Thymus (tissue), 11 donors: ENCODE data around the gene TMSB4X. TPM values are rescaled to one million over a fixed set of nuclear protein-coding genes. Genes with fewer than 3 reads are reported as not detected.

Source experiments
- DNase-seq, 9 donors: peaks; one replicate each; pipeline ENCODE4 v3.0.0-alpha.2; 2013; ENCODE audit warnings: low spot score in 9 of 9, low read depth in 6 of 9, missing footprints in 1 of 9
- H3K27ac ChIP-seq, 2 donors: one replicate each; pipeline ENCODE4 v1.5.1; 2013; ENCODE audit warnings: control low read depth in 1 of 2, low read depth in 1 of 2, low read length in 1 of 2, mild to moderate bottlenecking in 1 of 2, moderate library complexity in 1 of 2
- H3K27me3 ChIP-seq, 2 donors: one replicate each; pipeline ENCODE4 v1.5.1; 2013; ENCODE audit warnings: low read length in 1 of 2; ENCODE audit not compliant: control insufficient read depth in 2 of 2, insufficient read depth in 1 of 2
- H3K36me3 ChIP-seq, 2 donors: one replicate each; pipeline ENCODE4 v1.5.1; 2013; ENCODE audit warnings: low read length in 1 of 2, mild to moderate bottlenecking in 1 of 2, moderate library complexity in 1 of 2; ENCODE audit not compliant: control insufficient read depth in 2 of 2, insufficient read depth in 2 of 2
- H3K4me1 ChIP-seq, 2 donors: one replicate each; pipeline ENCODE4 v1.5.1; 2013; ENCODE audit warnings: low read length in 2 of 2; ENCODE audit not compliant: control insufficient read depth in 2 of 2, insufficient read depth in 2 of 2
- H3K4me3 ChIP-seq, 2 donors: one replicate each; pipeline ENCODE4 v1.5.1; 2013; ENCODE audit warnings: low read length in 2 of 2, control low read depth in 1 of 2, mild to moderate bottlenecking in 1 of 2
- H3K9me3 ChIP-seq, 2 donors: one replicate each; pipeline ENCODE4 v1.5.1; 2013; ENCODE audit warnings: low read length in 1 of 2, mild to moderate bottlenecking in 1 of 2; ENCODE audit not compliant: control insufficient read depth in 2 of 2, insufficient read depth in 1 of 2
- WGBS: extraction: QIAGEN DNeasy Blood & Tissue Kit; methylation state at CpG from one replicate; pipeline ENCODE4 v1.1.7; 2013; 5-methylcytosine and 5-hydroxymethylcytosine counted together
- polyA plus RNA-seq: library from polyadenylated mRNA; stranded (reverse); fragments of 200-250 nt; gene quantifications from one replicate; pipeline ENCODE4 v1.2.3, GENCODE V29; 2013
- total RNA-seq: library from RNA; stranded (reverse); fragments of 120-200 nt; gene quantifications from one replicate; pipeline ENCODE4 v1.2.4, GENCODE V29; 2013
- donor health status: healthy.

The TMSB4X gene
- total and polyA plus RNA-seq, 2 donors, result 7,715 to 12,473 TPM

DNA sequence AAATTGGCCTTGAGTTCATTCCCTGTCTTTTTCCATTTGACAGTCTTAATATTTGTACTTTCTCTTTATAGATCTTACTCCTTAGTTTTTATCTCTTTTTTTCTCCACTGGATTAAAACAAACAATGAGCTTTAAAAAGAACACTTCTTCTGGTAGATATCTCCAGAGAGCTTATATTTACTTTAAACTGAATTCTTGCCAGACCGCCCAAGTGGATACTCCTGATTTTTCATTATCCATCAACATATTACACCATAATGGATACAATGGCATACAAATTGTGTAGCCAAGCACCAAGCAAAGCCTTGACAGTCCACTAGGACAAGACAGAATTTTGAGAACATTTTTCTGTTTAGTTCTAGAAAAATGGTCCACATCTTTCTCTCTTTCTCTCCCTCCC is 18.9 kb downstream of the TMSB4X start:
- no peak overlapping the region for H3K4me3 ChIP-seq
- 100% methylated on average over 1 of the region's 1 CpG for WGBS
- H3K27me3 ChIP-seq, result no peaks in the 10 kb centered on the region
- H3K27ac ChIP-seq, result no peak overlapping the region
- H3K36me3 ChIP-seq, result no peaks in the 10 kb centered on the region
- no peak for DNase-seq
- H3K4me1 ChIP-seq, result peaks cover 2 to 14% of the 10 kb centered on the region in 2 donors
- H3K9me3 ChIP-seq, result no peaks in the 10 kb centered on the region

DNA sequence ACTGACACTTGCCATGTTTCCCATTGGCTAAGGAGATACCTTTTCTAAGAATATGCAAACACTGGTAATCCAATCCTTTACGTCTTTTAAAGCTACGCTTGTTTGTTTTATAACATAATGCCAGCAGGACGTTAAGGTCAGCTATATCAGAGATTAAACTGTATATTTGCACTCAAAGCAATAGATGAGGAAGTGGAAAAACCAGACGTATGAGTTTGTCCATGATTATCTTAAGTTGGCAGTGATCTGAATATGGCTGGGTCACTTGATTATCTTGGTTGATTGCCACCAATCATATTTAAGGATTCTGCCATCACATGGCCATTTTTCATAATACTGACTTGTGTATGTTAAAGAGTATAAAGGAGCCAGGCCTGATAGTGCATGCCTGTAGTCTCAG is 19.4 kb downstream of the TMSB4X start:
- Histone ChIP-seq H3K27ac (no peak overlapping the region), H3K36me3 (no peaks in the 10 kb centered on the region), H3K27me3 (no peaks in the 10 kb centered on the region), H3K9me3 (no peaks in the 10 kb centered on the region), H3K4me3 (no peak overlapping the region), H3K4me1 (peaks cover 5 to 14% of the 10 kb centered on the region in 2 donors)
- WGBS, result 89% methylated on average over 4 of the region's 4 CpGs
- no peak for DNase-seq

GRCh38 chrX:12996934-12997435 is 22.1 kb downstream of the TMSB4X start:
- Histone ChIP-seq H3K36me3 (no peaks in the 10 kb centered on the region), H3K27ac (peak overlapping the region; percentile 32 to 42), H3K9me3 (no peaks in the 10 kb centered on the region), H3K4me3 (no peak overlapping the region), H3K4me1 (peaks cover 5 to 35% of the 10 kb centered on the region in 2 donors), H3K27me3 (no peaks in the 10 kb centered on the region)
- WGBS, result 97% methylated on average over 3 of the region's 3 CpGs
- DNase-seq, result no peak

GRCh38 chrX:12997906-12998687 is 23.2 kb downstream of the TMSB4X start:
- Histone ChIP-seq H3K9me3 (no peaks in the 10 kb centered on the region), H3K4me3 (no peak overlapping the region), H3K27ac (peak overlapping the region; percentile 85 to 98), H3K27me3 (no peaks in the 10 kb centered on the region), H3K36me3 (no peaks in the 10 kb centered on the region), H3K4me1 (peaks cover 5 to 35% of the 10 kb centered on the region in 2 donors)
- 56% methylated on average over 5 of the region's 5 CpGs for WGBS
- DNase-seq, result peak in 1 of 9 donors; percentile 45

GRCh38 chrX:12999422-12999821 is 24.5 kb downstream of the TMSB4X start:
- Histone ChIP-seq H3K4me1 (peaks cover 5 to 35% of the 10 kb centered on the region in 2 donors), H3K36me3 (no peaks in the 10 kb centered on the region), H3K27ac (peak overlapping the region; percentile 88 to 98), H3K27me3 (no peaks in the 10 kb centered on the region), H3K4me3 (peak overlapping the region; percentile 20 to 33), H3K9me3 (no peaks in the 10 kb centered on the region)
- peak in 4 of 9 donors; percentile 58 to 85 (median 63) for DNase-seq
- WGBS, result 15% methylated on average over 9 of the region's 9 CpGs

GRCh38 chrX:13000301-13000811 is 25.4 kb downstream of the TMSB4X start:
- Histone ChIP-seq H3K4me3 (peak overlapping the region in 1 of 2 donors; percentile 18), H3K4me1 (peaks cover 5 to 37% of the 10 kb centered on the region in 2 donors), H3K27ac (peak overlapping the region; percentile 88 to 98), H3K9me3 (no peaks in the 10 kb centered on the region), H3K36me3 (no peaks in the 10 kb centered on the region), H3K27me3 (no peaks in the 10 kb centered on the region)
- WGBS, result 3% methylated on average over 8 of the region's 8 CpGs
- peak in 2 of 9 donors; percentile 43 to 78 for DNase-seq

DNA sequence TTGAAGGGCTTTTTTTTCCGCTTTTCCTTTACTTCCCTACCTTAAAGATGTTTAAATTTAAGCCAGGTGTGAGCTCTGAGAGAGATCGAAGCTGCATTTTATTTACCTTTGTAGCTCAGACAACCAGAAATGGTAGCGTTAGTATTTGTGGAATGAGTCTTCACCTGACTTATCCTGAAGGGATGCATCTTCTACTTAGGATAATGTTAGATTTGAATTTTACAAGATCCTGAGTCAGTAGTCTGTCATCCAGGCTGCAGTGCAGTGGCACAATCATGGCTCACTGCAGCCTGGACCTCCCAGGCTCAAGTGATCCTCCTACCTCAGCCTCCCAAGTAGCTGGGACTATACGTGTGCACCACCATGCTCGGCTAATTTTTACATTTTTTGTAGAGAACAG is 26.2 kb downstream of the TMSB4X start:
- no peaks in the 10 kb centered on the region for H3K9me3 ChIP-seq
- no peak overlapping the region for H3K4me3 ChIP-seq
- WGBS, result 97% methylated on average over 5 of the region's 5 CpGs
- no peak for DNase-seq
- H3K27ac ChIP-seq, result peak overlapping the region in 1 of 2 donors; percentile 98
- no peaks in the 10 kb centered on the region for H3K36me3 ChIP-seq
- H3K4me1 ChIP-seq, result peaks cover 5 to 43% of the 10 kb centered on the region in 2 donors
- H3K27me3 ChIP-seq, result no peaks in the 10 kb centered on the region

GRCh38 chrX:13001961-13002671 is 27.2 kb downstream of the TMSB4X start:
- Histone ChIP-seq H3K4me1 (peaks cover 7 to 43% of the 10 kb centered on the region in 2 donors), H3K36me3 (no peaks in the 10 kb centered on the region), H3K9me3 (no peaks in the 10 kb centered on the region), H3K27me3 (no peaks in the 10 kb centered on the region), H3K4me3 (no peak overlapping the region), H3K27ac (no peak overlapping the region)
- no peak for DNase-seq
- 95% methylated on average over 4 of the region's 4 CpGs for WGBS
